ENCODE measurements around the gene KCNQ1. TPM values are rescaled to one million over a fixed set of nuclear protein-coding genes. Genes with fewer than 3 reads are reported as not detected.

Gene KCNQ1
- total RNA-seq, 1 experiment from 2014 or later, result 2.3 TPM

- no peak overlapping the region for H2BK12ac ChIP-seq (ENCODE audit: insufficient read length, low read depth, low read length)
- H3K27me3 Mint-ChIP-seq (ENCODE audit: low read depth), result peaks cover 100% of the 10 kb centered on the region
- no peak overlapping the region for H3K4me2 ChIP-seq (ENCODE audit: insufficient read depth, insufficient read length, low read length)
These were observed 280.8 kb downstream of the KCNQ1 start for GRCh38 chr11:2725368-2726300.

More at GRCh38 chr11:2725368-2726300, 280.8 kb downstream of the KCNQ1 start:
- Histone ChIP-seq H4K91ac (ENCODE audit: insufficient read length, low read depth, low read length) (no peak overlapping the region), H3K79me2 (ENCODE audit: insufficient read depth, low read length) (no peaks in the 10 kb centered on the region), H3K23ac (ENCODE audit: insufficient read length, low read depth, low read length) (no peak overlapping the region), H2BK15ac (ENCODE audit: low read depth, low read length) (no peak overlapping the region), H2BK20ac (ENCODE audit: low read depth, low read length, poor library complexity, severe bottlenecking) (no peak overlapping the region), H3K4ac (ENCODE audit: low read depth, low read length) (no peak overlapping the region), H3K9ac (ENCODE audit: extremely low read depth, insufficient read length, low read length) (no peak overlapping the region), H3K23me2 (ENCODE audit: insufficient read length, low read depth, low read length, poor library complexity, severe bottlenecking) (no peaks in the 10 kb centered on the region), H3K9me3 (ENCODE audit: control insufficient read depth, low read depth, low read length) (no peaks in the 10 kb centered on the region), H2AK5ac (ENCODE audit: insufficient read length, low read length) (no peak overlapping the region), H2BK5ac (ENCODE audit: insufficient read length, low read length) (no peak overlapping the region), H4K8ac (replicated peaks; ENCODE audit: insufficient read length, low read depth, low read length) (no peak overlapping the region), H3K56ac (ENCODE audit: insufficient read length, low read depth, low read length) (no peak overlapping the region), H3T11ph (ENCODE audit: low read length) (no peak overlapping the region), H4K5ac (ENCODE audit: insufficient read length, low read depth, low read length) (no peak overlapping the region), H3K4me1 (ENCODE audit: insufficient read depth, low read length) (no peaks in the 10 kb centered on the region), H3K14ac (ENCODE audit: insufficient read depth, low read length) (no peak overlapping the region; the same call in 1 of the 2 replicates), H3K79me1 (ENCODE audit: insufficient read depth, low read depth, low read length, poor library complexity, severe bottlenecking) (no peaks in the 10 kb centered on the region), H2BK120ac (ENCODE audit: low read depth, low read length, poor library complexity, severe bottlenecking) (no peak overlapping the region), H3K27me3 (ENCODE audit: insufficient read depth, low read length) (no peaks in the 10 kb centered on the region; the same call in 1 of the 2 replicates), H4K20me1 (ENCODE audit: control insufficient read depth, insufficient read depth, insufficient read length) (no peaks in the 10 kb centered on the region), H3K27ac (ENCODE audit: insufficient read length, low read depth, low read length) (no peak overlapping the region), H3K18ac (ENCODE audit: insufficient read length, low read depth, low read length) (no peak overlapping the region), H2AFZ (ENCODE audit: low read length) (no peak overlapping the region)
- Mint-ChIP-seq H3K4me3 (no peak overlapping the region), H3K27ac (no peak overlapping the region), H3K9me3 (no peaks in the 10 kb centered on the region; a peak in 1 of 5 replicates), H3K36me3 (ENCODE audit: insufficient read depth in 1 of 3, low read depth in 3 of 3) (no peaks in the 10 kb centered on the region), H3K4me1 (peaks cover 19 to 21% of the 10 kb centered on the region in 2 experiments)
- DNase-seq, result no peak
- no peak for TF ChIP-seq CTCF (conservative IDR thresholded peaks at IDR 0.05)
- no CpG with 5 or more reads among the region's 27 CpGs for WGBS (ENCODE audit: extremely low coverage, insufficient read length, low lambda C conversion rate)

Measured in H9 (cell line).